Measurements from ENCODE around the gene SLC25A33.

- peak; percentile 21 to 55 (median 38) for TF ChIP-seq CTCF (IDR thresholded peaks at IDR 0.05)
- no peak for TF ChIP-seq EP300 (IDR thresholded peaks at IDR 0.05; ENCODE audit: low read depth)
These were observed 34.5 kb downstream of the SLC25A33 start for GRCh38 chr1:9573723-9574122.

Measured in transverse colon (tissue), 3 donors.